ENCODE measurements around the gene BRME1.
A peak's percentile ranks its signal among the peaks of the same experiment; 100 is the strongest.

BRME1 gene

GRCh38 chr19:13846557-13847406 lies 59.1 kb downstream of the BRME1 start:
- peak; percentile 96 for DNase-seq (ENCODE audit: low read depth)

DNA sequence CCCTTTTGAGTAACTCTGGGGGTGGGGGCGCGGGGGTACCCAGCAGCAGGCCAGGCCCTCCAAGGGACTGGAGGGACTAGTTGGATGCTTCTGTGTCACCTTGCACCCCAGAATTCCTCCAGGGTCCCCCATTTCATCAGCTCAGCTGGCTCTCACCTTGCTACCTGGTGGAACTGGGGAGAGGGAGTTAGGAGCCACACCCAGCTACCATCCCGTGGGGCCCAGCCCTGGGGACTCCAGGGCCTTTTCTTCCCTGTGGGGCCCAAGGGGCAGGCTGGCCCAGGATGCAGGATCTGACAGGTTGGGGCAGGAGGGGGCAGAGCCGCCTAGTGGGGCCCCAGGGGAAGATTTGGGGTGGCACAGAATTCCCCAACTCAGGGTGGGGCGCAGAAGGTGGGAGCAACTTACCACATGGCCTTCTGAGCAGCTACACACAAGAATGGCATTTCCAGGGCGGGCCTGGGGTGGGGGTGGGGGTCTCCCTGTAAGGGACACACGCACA lies 61.7 kb downstream of the BRME1 start:
- DNase-seq (ENCODE audit: low read depth), result no peak

- DNase-seq (ENCODE audit: low read depth), result peak; percentile 87
These were observed 62.6 kb downstream of the BRME1 start for GRCh38 chr19:13843104-13843921.

- DNase-seq (ENCODE audit: low read depth), result peak; percentile 85
These were observed 63.4 kb downstream of the BRME1 start for GRCh38 chr19:13842291-13843103.

GRCh38 chr19:13841962-13842290 lies 64.0 kb downstream of the BRME1 start:
- no peak for DNase-seq (ENCODE audit: low read depth)

- DNase-seq (ENCODE audit: low read depth), result peak; percentile 55
These were observed 64.6 kb downstream of the BRME1 start for GRCh38 chr19:13841086-13841961.

DNA sequence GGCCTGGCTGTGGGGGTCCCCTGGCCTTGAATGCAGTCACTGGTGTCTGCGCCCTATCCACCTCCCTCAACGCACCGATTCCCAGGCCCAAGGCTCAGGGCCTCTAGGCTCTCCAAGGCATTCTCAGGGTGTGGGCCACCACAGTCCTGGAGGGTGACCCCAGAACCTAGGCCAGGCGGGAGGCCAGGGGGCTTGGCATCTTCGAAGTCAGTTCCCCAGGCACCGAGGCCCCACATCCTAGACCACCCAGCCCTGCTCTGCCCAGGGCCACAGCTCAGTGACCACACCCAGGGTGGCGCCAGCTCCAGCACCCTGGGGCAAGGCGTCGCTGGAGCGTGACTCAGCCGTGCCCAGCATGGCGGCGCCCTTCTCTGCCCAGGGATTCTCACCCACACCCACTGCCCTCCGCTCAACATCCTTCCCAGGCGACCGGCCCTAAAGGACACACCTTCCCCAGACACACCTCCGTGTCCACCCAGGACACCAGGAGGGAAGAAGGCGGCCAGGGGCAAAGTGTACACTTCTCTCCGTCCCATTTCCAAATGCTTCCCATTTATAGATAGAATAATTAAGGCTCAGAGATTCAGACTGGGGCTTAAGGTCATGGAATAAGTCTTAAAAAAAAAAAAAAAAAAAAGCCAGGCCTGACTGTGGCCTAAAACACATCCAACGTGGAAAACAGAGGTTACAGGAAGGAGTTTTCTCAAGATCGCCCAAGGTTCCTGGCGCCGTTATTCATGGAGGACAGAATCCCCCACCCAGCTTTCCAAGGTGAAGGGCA lies 65.4 kb downstream of the BRME1 start:
- DNase-seq (ENCODE audit: low read depth), result peak; percentile 79

DNA sequence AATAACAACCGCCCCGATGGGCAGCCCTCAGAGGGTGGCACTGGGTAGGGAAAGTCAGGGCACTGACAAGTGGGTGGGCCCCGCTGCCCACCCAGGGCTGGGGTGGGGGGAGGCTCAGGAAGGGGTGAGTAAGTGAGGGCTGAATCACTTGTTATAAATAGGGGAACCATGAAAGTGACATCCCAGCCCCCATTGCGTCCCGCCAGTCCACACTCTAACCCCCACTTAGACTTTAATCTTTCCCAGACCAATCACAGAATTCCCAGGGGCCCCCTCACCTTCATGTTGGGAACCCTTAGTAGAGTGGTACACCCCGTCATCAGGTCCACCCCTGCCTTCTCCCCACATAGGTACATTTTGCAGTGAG lies 66.0 kb downstream of the BRME1 start:
- DNase-seq (ENCODE audit: low read depth), result peak; percentile 76

- peak; percentile 94 for DNase-seq (ENCODE audit: low read depth)
These were observed 66.6 kb downstream of the BRME1 start for GRCh38 chr19:13839130-13839937.

GRCh38 chr19:13838435-13839129 lies 67.3 kb downstream of the BRME1 start:
- DNase-seq (ENCODE audit: low read depth), result no peak

- peak; percentile 44 for DNase-seq (ENCODE audit: low read depth)
These were observed 69.9 kb downstream of the BRME1 start for GRCh38 chr19:13835791-13836723.

- DNase-seq (ENCODE audit: low read depth), result peak; percentile 81
These were observed 71.5 kb downstream of the BRME1 start for GRCh38 chr19:13834244-13835069.

GRCh38 chr19:13833330-13834243 lies 72.3 kb downstream of the BRME1 start:
- DNase-seq (ENCODE audit: low read depth), result peak; percentile 94

Measured in EH (cell line).